IPS DF 4.7 (cell line): ENCODE measurements around the gene MCTP2.
"Not testable (repeated sequence)": the region's sequence is repeated elsewhere in the genome, so short reads cannot be mapped to it uniquely, and the experiment has no call there.

Experiments
- DNase-seq: peaks from one replicate; pipeline ENCODE4 v3.0.0-alpha.2; 2013; ENCODE audit warnings: low spot score; ENCODE audit errors: extremely low read depth

MCTP2 gene

GRCh38 chr15:94446441-94446840 lies 215.1 kb downstream of the MCTP2 start:
- DNase-seq, result no peak

DNA sequence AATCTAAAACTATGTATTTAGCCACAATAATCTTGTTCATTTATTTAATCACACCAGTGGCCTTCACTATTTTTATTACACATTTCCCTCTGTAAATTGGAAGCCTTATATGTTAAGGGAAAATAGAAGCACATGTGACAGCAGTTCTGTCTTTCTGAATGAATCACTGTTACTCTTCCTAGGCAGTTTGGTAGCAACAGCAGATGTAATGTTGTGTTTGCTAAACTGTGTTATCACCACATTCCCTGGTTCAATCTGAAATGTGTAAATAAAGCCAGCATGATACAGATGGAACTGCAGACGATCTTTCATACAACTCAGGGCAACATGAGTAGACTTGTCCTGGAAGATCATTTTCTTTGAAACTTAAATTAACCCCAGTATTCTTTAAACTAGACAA lies 220.1 kb downstream of the MCTP2 start:
- DNase-seq, result no peak

DNA sequence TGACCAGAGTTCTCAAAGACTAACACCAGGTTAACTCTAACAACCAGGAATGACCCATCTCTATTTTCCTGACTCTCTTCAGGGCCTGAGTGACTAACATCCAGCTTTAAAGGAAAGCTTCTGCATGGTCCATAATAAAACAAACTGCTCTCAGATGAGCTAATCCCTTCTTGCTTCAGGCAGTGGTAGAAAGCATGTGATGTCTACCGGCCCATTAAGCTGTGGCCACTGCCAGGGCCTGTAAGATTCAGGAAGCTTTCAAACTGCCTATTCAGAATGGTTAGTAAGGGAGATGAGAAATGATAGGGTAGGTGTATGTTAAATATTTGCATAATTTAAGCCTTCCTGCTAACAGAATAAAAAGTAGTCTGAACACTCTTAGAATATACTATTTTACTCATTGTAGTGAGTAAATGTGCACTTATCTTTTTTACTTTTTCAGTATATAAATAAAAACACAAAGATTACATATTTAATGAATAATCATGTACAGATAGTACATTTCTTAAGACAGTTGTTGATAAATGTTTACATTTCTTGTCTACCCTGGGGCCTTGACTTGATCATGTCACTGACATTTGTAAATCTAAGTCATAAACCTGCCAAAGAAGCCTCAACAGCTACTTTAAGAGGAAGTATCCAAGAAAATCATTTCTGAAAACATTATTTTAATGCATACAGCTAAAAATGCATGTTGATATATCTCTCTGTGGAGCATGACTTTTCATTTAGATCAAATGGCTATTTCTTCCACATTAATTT lies 222.0 kb downstream of the MCTP2 start:
- no peak for DNase-seq

DNA sequence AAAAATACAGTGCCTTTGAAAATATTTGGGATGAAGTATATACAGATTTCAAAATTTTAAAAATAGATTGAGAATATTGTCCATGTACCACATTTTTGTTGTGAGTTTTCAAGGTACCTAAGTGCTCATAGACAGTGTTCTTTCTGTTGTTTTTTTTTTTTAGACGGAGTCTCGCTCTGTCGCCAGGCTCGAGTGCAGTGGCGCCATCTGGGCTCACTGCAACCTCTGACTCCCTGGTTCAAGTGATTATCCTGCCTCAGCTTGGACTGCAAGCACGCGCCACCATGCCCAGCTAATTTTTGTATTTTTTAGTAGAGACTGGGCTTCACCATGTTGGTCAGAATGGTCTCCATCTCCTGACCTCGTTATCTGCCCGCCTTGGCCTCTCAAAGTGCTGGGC lies 223.9 kb downstream of the MCTP2 start:
- no peak for DNase-seq

- DNase-seq, result no peak
These were observed 224.9 kb downstream of the MCTP2 start for GRCh38 chr15:94456226-94456625.

- DNase-seq, result no peak
These were observed 226.3 kb downstream of the MCTP2 start for GRCh38 chr15:94457661-94458060.

DNA sequence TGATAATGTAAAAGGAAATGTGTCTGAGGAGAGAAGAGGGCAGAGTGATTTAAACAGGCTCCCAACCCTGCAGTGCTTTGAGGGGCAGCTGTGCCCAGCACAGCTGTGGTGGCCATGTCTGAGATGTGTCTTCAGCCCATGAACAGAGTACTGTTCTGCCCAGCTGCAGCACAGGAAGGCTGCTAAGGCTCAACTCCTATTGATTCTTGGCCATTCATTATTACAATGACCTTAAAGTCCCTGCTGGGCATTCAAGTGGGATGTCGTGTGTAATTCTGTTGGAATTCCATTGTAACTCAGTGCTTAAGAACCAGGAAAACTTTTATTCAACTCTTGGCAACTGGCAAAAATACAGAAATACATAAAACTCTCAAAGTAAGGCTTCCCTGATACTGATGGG lies 229.3 kb downstream of the MCTP2 start:
- no peak for DNase-seq

GRCh38 chr15:94467034-94467433 lies 235.7 kb downstream of the MCTP2 start:
- no peak for DNase-seq

DNA sequence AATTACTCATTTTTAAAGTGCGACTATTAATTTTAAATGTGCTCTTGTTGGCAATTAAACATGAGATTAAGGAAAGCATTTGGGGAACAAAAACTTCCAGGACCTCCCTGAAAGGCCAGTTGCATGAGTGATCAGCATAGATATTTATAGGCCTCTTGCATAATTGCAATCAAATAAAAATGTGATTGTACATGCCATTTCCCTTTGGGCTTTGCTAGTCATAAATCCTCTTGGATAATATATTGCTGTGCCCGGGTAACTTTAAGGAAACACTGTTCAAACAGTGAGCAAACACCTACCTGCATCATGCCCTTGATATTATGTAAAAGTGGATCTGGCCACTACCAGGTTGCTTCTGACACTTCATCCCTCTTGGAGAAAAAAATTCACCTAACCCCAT lies 239.1 kb downstream of the MCTP2 start:
- DNase-seq, result no peak

GRCh38 chr15:94476686-94477085 lies 245.3 kb downstream of the MCTP2 start:
- no peak for DNase-seq

DNA sequence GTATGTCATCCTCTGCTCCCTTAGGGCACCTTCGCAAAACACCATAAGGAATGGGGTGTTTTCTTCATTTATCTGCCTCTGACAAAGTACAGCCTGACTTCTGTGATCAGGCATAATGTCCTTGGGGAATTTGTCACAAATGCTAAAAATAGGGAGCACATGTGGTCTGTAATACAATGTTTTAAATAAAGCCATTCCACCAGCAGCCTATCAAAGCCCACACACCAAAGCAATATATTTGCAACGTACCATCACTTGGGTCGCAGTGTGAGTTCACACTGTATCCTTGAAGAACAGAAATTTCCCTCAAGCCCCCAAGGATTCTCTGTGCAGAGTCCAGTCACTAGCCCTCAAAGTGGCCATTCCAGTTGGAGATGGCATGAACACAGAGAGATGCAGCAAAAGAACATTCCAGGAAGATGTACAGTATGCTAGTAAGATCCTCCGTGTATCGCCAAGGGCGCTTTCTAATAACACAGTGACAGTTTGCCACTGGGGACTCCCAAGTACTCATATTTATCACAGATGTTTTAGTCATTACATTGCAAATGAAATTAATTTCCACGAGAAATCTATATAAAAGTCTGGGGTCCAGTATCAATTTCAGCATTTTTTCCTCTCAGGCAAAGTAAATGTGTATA lies 246.7 kb downstream of the MCTP2 start:
- no peak for DNase-seq

- DNase-seq, result no peak
These were observed 247.4 kb downstream of the MCTP2 start for GRCh38 chr15:94478763-94479162.

DNA sequence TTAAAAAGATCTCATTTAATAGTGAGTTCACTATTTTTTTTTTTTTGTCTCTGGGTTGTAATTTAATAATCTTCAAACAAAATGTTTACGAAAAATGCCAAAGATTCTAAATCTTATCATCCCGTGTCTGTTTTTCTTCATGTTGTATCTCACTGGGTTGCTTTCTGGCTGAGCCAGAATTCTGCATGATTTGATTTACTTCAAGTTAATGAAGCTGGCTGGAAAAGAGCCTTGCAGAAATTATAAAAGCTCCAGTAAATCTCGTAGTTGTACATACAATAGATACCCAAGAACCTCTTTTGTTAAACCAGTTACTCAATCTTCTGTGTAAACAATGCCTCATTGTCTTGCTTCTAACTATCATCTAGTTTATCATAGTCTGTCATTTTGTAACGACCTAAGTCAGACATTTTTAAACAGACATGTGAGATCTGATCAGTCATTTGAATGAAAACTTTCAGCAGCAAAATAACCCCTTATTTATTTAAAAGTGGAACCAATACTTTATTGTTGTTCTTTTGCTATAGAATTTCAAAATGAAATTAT lies 249.0 kb downstream of the MCTP2 start:
- no peak for DNase-seq

GRCh38 chr15:94485148-94485719 lies 253.9 kb downstream of the MCTP2 start:
- DNase-seq, result no peak

DNA sequence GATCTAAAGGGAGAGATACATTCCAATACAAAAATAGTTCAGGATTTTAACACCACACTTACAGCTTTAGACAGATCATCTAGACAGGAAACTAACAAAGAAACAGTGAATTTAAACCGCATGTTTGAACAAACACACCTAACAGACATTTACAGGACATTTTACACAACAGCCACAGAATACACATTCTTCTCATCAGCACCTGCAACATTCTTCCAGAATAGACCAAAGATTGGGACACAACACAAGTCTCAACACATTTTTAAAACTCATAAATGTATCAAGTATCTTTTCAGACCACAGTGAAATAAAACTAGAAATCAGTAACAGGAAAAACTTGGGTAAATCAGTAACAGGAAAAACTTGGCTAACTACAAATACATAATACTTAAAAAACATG lies 256.3 kb downstream of the MCTP2 start:
- DNase-seq, result no peak

DNA sequence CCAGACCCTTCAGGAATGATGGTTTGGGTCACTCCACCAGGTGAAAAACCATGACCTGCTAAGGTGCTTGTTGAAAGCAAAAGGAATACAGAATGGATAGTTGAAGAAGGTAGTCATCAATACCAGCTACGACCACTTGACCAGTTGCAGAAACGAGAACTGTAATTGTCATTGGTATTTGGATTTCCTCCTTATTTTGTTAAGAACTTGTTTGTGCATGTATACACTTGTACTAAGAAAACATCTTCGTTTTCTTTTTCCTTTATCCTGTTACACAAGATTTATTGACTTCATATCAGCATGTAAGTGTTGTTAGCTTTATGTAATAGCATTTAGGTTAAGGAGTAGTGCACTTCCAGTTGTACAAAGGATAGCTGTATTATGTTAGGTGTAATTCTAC lies 261.8 kb downstream of the MCTP2 start:
- no peak for DNase-seq

DNA sequence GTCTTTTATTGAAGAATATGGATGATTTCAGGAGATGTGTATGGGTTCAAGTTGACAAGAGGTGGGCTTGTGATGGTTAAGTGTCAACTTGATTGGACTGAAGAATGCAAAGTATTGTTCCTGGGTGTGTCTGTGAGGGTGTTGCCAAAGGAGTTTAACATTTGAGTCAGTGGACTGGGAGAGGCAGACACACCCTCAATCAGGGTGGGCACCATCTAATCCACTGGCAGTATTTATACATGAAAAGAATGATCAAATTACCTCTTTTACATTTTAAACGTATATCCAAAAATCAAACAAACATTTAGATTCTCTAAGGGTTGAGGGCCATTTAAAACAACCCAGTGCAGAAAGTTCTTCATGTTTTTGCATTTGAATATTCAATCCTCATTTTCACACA lies 262.2 kb downstream of the MCTP2 start:
- not testable (repeated sequence) for DNase-seq

- no peak for DNase-seq
These were observed 263.4 kb downstream of the MCTP2 start for GRCh38 chr15:94494732-94495131.

DNA sequence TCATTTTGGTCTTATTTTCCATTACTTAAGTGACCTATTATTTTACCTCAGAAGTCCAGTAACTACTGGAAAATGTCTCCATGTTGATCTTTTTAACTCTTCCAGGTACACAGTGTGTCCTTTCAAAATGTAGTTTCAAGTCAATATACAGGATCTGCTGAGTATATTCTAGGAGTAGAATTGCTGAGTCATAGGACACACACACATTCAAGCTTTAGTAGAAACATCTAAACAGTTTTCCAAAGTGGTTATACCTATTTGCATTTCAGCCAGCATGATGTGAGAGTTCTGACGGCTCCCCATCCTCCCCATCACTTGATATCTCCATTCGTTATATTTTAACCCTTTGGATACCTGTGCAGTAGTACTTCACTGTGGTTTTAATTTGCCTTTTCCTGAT lies 271.9 kb downstream of the MCTP2 start:
- no peak for DNase-seq

DNA sequence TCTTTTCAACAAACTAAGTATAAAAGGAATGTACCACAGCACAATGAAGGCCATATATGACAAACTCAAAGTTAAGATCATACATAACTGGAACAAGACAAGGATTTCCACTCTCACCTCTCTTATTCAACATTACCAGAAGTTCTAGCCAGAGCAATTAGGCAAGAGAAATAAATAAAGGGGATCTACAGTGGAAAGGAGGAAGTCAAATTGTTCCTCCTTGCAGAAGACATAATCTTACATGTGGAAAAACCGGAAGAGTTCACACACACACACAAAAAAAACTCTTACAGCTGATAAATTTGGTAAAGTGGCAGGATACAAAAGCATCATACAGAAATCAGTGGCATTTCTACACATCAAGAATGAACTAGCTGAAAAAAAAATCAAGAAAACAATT lies 277.9 kb downstream of the MCTP2 start:
- no peak for DNase-seq

DNA sequence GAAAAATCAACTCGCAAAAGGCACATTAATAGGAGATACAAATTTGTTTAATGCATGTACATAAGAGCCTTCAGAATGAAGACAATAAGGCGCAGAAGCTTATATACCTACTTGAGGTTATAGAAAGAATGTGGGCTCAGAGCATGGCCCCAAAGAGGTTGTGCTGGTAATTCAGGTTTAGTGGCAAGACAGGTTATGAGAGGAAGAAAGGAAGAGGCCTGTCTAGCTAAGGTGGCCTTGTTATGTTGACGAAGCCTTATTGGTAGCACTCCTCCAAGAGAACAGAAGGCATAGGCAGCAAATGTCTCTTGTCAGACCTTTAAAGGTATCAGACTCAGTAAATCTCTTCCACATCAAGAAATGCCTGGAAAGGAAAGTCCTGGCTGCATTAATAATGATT lies 290.8 kb downstream of the MCTP2 start:
- DNase-seq, result no peak

DNA sequence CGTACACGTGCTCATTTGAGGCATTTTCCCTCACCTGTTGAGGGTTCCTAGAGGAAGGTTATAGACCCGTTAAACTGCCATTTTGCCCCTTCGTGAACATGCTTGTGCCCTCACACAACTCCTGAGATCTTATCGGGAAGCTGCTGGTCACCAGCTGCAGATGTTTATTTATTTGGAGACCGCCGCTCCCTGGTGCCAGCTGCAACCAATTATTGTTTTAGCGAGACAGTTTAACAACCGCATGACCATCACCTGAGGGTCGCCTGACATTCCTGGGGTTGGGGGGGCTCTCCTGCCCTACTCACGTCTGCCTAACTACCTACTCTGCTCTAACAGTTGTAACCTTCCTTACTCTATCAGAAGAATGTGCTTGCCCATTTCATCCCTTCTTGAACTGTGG lies 292.5 kb downstream of the MCTP2 start:
- no peak for DNase-seq

DNA sequence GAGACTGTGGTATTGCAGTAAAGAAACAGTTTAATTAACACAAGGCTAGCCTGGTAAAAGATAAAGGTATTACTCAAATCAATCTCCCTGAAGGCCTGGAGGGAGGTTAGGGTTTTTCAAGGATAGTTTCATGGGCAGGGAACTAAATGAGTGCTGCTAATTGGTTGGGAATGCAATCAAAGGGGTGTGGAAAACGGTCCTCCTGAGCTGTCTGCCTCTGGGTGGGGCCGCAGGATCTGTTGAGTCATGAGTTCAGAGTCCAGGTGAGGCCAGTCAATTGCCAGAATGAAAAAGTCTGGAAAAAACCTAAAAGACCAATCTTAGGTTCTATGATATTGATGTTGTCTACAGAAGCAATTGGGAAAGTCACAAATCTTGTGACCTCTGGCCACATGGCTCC lies 293.2 kb downstream of the MCTP2 start:
- DNase-seq, result no peak
